ENCODE measurements around the gene RECQL5. TPM values are rescaled to one million over a fixed set of nuclear protein-coding genes. Genes with fewer than 3 reads are reported as not detected.

The RECQL5 gene
- total and polyA plus RNA-seq, 2 donors (not counting 1 experiment from before 2014, with no cell fraction given): 58.5 to 70.5 TPM

DNA sequence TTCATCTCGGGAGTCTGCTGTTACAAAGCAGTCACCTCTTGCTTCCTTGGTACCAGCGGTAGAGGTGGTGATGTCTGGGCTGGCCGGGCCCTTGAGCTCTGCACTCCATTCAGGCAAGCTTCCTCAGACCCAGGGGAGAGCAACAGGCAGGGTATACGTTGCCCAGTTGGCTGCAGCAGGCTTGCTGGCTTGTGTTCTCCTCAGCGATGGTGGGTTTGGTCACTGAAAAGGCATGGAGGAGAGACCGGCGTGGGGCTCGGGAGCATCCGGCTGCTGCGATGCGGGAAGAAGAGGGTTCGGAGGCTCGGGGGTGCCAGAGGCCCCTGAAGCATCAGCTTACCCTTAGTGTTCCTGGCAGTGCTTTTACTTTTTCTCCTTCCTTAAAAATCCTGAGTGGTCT, 26.0 kb upstream of the RECQL5 start:
- 97% methylated on average over 13 of the region's 13 CpGs for WGBS (ENCODE audit: insufficient coverage)
- H3K36me3 ChIP-seq (replicated peaks in 1 of 2; ENCODE audit: control extremely low read depth in 1 of 2, control insufficient read depth in 1 of 2, extremely low read depth in 1 of 2, insufficient read depth in 2 of 2, low read length in 1 of 2): peaks cover 9 to 67% of the 10 kb centered on the region in 2 experiments
- no peak overlapping the region for H2AFZ ChIP-seq (ENCODE audit: insufficient read depth, low read depth, low read length, poor library complexity, severe bottlenecking)
- no peak overlapping the region for H3K27ac ChIP-seq (ENCODE audit: low read length in 2 of 2)
- no peaks in the 10 kb centered on the region for H3K9me3 Mint-ChIP-seq (ENCODE audit: insufficient read depth)
- H3K4me1 ChIP-seq (ENCODE audit: control insufficient read depth in 2 of 2, insufficient read depth in 2 of 2, low read length in 2 of 2): peaks cover 34 to 37% of the 10 kb centered on the region in 2 donors
- no peak overlapping the region for H3K27ac Mint-ChIP-seq
- no peak overlapping the region for H3K4me3 ChIP-seq (ENCODE audit: control extremely low read depth in 1 of 5, extremely low read depth in 1 of 5, insufficient read depth in 1 of 5, low read depth in 2 of 5, low read length in 4 of 5)
- H4K20me1 ChIP-seq (ENCODE audit: control insufficient read depth, insufficient read depth, low read length, poor library complexity, severe bottlenecking): peaks cover 76% of the 10 kb centered on the region
- H3K4me3 Mint-ChIP-seq: no peak overlapping the region
- DNase-seq (no peak), ATAC-seq (ENCODE audit: low read depth) (no peak)
- no peak overlapping the region for H3K9ac ChIP-seq (ENCODE audit: low read length)
- TF ChIP-seq, protein P1, sequence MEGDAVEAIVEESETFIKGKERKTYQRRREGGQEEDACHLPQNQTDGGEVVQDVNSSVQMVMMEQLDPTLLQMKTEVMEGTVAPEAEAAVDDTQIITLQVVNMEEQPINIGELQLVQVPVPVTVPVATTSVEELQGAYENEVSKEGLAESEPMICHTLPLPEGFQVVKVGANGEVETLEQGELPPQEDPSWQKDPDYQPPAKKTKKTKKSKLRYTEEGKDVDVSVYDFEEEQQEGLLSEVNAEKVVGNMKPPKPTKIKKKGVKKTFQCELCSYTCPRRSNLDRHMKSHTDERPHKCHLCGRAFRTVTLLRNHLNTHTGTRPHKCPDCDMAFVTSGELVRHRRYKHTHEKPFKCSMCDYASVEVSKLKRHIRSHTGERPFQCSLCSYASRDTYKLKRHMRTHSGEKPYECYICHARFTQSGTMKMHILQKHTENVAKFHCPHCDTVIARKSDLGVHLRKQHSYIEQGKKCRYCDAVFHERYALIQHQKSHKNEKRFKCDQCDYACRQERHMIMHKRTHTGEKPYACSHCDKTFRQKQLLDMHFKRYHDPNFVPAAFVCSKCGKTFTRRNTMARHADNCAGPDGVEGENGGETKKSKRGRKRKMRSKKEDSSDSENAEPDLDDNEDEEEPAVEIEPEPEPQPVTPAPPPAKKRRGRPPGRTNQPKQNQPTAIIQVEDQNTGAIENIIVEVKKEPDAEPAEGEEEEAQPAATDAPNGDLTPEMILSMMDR (IDR thresholded peaks at IDR 0.05): no peak
- no peak for TF ChIP-seq EZH2 (IDR thresholded peaks at IDR 0.05; ENCODE audit: borderline replicate concordance, insufficient read depth, low read depth, low read length, poor library complexity, severe bottlenecking)
- H3K4me2 ChIP-seq (replicated peaks; ENCODE audit: low read depth, low read length, poor library complexity, severe bottlenecking): no peak overlapping the region
- intact Hi-C loops (cut with micrococcal nuclease): no loop called here
- ChIA-PET POLR2A (interaction anchor here (0.6 kb wide), 1 partner anchor 442 kb away, joined by 9 read pairs; no protein-coding TSS in a partner anchor), CTCF (interaction anchor here (0.8 to 0.9 kb wide), 2 partner anchors 10 to 57 kb away, joined by 3 read pairs; no protein-coding TSS in a partner anchor)
- peaks cover 40% of the 10 kb centered on the region for H3K4me1 Mint-ChIP-seq
- no peaks in the 10 kb centered on the region for H3K9me3 ChIP-seq (ENCODE audit: control extremely low read depth in 1 of 3, control insufficient read depth in 2 of 3, insufficient read depth in 1 of 3, low read length in 2 of 3)
- H3K79me2 ChIP-seq (ENCODE audit: control insufficient read depth, insufficient read depth, low read length): peaks cover 86% of the 10 kb centered on the region
- H3K27me3 ChIP-seq (replicated peaks in 1 of 4; ENCODE audit: control extremely low read depth in 1 of 4, control insufficient read depth in 3 of 4, insufficient read depth in 4 of 4, low read length in 3 of 4): no peaks in the 10 kb centered on the region
- H3K27me3 Mint-ChIP-seq: no peaks in the 10 kb centered on the region

DNA sequence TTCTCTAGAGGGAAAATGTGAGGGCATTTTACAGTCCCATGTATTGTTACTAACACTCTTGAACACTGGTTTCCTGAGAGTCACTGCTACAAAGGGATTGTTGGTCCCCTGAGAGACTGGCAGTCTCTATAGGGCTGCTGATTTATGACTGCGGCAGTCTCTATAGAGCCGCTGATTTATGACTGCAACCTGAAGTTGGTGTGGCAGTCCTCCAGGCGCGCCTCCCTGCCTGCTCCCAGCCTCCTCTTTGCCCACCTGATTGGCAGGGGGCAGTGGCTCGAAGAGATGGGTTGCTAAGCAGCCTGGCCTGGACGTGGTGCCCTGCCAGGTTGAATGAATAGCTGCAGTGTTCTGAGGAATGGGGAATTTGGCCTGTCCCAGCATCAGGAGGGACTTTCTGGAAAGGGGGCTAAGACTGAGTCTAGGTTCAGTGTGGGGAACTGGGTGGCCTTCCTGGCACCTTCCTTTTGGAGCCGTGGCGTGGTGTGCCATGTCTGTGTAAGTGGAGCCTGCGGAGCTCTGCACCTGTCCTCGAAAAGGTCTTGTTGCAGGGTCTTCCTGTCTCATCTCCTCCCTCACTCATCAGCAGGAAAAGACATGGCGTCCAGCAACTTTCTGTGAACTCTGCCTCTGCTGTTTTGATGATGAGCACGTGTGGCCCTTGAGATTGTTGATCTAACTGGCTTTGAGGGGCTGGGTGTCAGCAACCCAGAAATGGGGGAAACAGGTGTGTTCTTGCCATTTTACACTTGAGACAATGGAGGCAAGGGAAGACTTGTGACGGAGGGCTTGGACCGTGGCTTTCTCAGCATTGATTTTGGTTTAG, 25.1 kb upstream of the RECQL5 start:
- Histone ChIP-seq H3K79me2 (ENCODE audit: control insufficient read depth, insufficient read depth, low read length) (peaks cover 86% of the 10 kb centered on the region), H2AFZ (ENCODE audit: insufficient read depth, low read depth, low read length, poor library complexity, severe bottlenecking) (no peak overlapping the region), H3K36me3 (replicated peaks in 1 of 2; ENCODE audit: control extremely low read depth in 1 of 2, control insufficient read depth in 1 of 2, extremely low read depth in 1 of 2, insufficient read depth in 2 of 2, low read length in 1 of 2) (peaks cover 9 to 61% of the 10 kb centered on the region in 2 experiments), H3K27ac (ENCODE audit: low read length in 2 of 2) (peak overlapping the region in 1 of 2 donors; percentile 90), H3K4me1 (ENCODE audit: control insufficient read depth in 2 of 2, insufficient read depth in 2 of 2, low read length in 2 of 2) (peaks cover 37 to 45% of the 10 kb centered on the region in 2 donors), H3K4me3 (ENCODE audit: control extremely low read depth in 1 of 5, extremely low read depth in 1 of 5, insufficient read depth in 1 of 5, low read depth in 2 of 5, low read length in 4 of 5) (no peak overlapping the region), H3K4me2 (replicated peaks; ENCODE audit: low read depth, low read length, poor library complexity, severe bottlenecking) (no peak overlapping the region), H3K9me3 (ENCODE audit: control extremely low read depth in 1 of 3, control insufficient read depth in 2 of 3, insufficient read depth in 1 of 3, low read length in 2 of 3) (no peaks in the 10 kb centered on the region), H3K9ac (ENCODE audit: low read length) (no peak overlapping the region), H3K27me3 (replicated peaks in 1 of 4; ENCODE audit: control extremely low read depth in 1 of 4, control insufficient read depth in 3 of 4, insufficient read depth in 4 of 4, low read length in 3 of 4) (no peaks in the 10 kb centered on the region), H4K20me1 (ENCODE audit: control insufficient read depth, insufficient read depth, low read length, poor library complexity, severe bottlenecking) (peaks cover 66% of the 10 kb centered on the region)
- ATAC-seq (ENCODE audit: low read depth) (no peak), DNase-seq (no peak)
- ChIA-PET POLR2A (no interaction called here), CTCF (interaction anchor here (0.9 to 2.0 kb wide), 3 partner anchors 9 to 56 kb away, joined by 3 to 7 read pairs (median 3); no protein-coding TSS in a partner anchor)
- no peaks in the 10 kb centered on the region for H3K27me3 Mint-ChIP-seq
- H3K4me3 Mint-ChIP-seq: no peak overlapping the region
- H3K4me1 Mint-ChIP-seq: peaks cover 45% of the 10 kb centered on the region
- WGBS (ENCODE audit: insufficient coverage): 60% methylated on average over 13 of the region's 14 CpGs
- H3K9me3 Mint-ChIP-seq (ENCODE audit: insufficient read depth): no peaks in the 10 kb centered on the region
- peak overlapping the region; percentile 83 for H3K27ac Mint-ChIP-seq
- TF ChIP-seq, protein P1 (IDR thresholded peaks at IDR 0.05): no peak
- TF ChIP-seq EZH2 (IDR thresholded peaks at IDR 0.05; ENCODE audit: borderline replicate concordance, insufficient read depth, low read depth, low read length, poor library complexity, severe bottlenecking): no peak
- intact Hi-C loops (cut with micrococcal nuclease): no loop called here
